Measurements from ENCODE around the gene EZR.

The EZR gene

GRCh38 chr6:158773581-158774449 is 45.4 kb downstream of the EZR start:
- Histone ChIP-seq H3K4me1 (ENCODE audit: insufficient read depth, insufficient read length) (peaks cover 11% of the 10 kb centered on the region), H3K9ac (ENCODE audit: insufficient read length, low read depth) (no peak overlapping the region), H3K4me3 (ENCODE audit: insufficient read length, low read depth) (no peak overlapping the region), H3K36me3 (ENCODE audit: insufficient read depth, insufficient read length, low read length) (peaks cover 97% of the 10 kb centered on the region), H3K9me3 (ENCODE audit: insufficient read depth, low read length) (no peaks in the 10 kb centered on the region), H3K27me3 (ENCODE audit: insufficient read depth, insufficient read length) (no peaks in the 10 kb centered on the region)
- no peak for TF ChIP-seq ZNF274 (IDR thresholded peaks at IDR 0.05; ENCODE audit: low read depth, low read length)
- TF ChIP-seq SUZ12 (IDR thresholded peaks at IDR 0.05; ENCODE audit: extremely low read depth, insufficient read depth, insufficient read length): no peak
- no peak for TF ChIP-seq YY1 (IDR thresholded peaks at IDR 0.05; ENCODE audit: insufficient read depth, insufficient read length)
- DNase-seq (ENCODE audit: low read depth, low spot score): no peak

GRCh38 chr6:158772851-158773371 is 46.3 kb downstream of the EZR start:
- Histone ChIP-seq H3K36me3 (ENCODE audit: insufficient read depth, insufficient read length, low read length) (peaks cover 98% of the 10 kb centered on the region), H3K27me3 (ENCODE audit: insufficient read depth, insufficient read length) (no peaks in the 10 kb centered on the region), H3K4me3 (ENCODE audit: insufficient read length, low read depth) (no peak overlapping the region), H3K9me3 (ENCODE audit: insufficient read depth, low read length) (no peaks in the 10 kb centered on the region), H3K9ac (ENCODE audit: insufficient read length, low read depth) (no peak overlapping the region), H3K4me1 (ENCODE audit: insufficient read depth, insufficient read length) (peaks cover 13% of the 10 kb centered on the region)
- no peak for TF ChIP-seq YY1 (IDR thresholded peaks at IDR 0.05; ENCODE audit: insufficient read depth, insufficient read length)
- DNase-seq (ENCODE audit: low read depth, low spot score): no peak

DNA sequence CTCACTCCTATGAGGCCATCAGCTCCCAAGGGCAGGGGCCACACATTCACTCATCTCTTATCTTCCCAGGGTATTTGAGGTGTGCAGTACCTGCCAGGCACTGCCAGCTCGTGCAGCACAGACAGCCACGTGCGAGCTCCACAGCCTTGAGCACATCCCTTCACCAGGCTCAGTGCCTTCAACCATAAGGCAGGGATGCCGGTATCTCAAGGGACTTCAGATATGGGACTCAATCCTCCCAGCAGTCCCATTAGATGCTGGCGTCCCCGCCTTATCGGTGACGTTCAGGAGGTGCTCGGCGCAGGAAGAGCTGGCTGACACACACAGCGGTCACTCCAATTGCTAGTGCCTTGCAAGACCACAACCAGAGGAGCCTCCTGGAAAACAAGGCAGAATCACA is 47.0 kb downstream of the EZR start:
- Histone ChIP-seq H3K9ac (ENCODE audit: insufficient read length, low read depth) (no peak overlapping the region), H3K9me3 (ENCODE audit: insufficient read depth, low read length) (no peaks in the 10 kb centered on the region), H3K27me3 (ENCODE audit: insufficient read depth, insufficient read length) (no peaks in the 10 kb centered on the region), H3K36me3 (ENCODE audit: insufficient read depth, insufficient read length, low read length) (peaks cover 98% of the 10 kb centered on the region), H3K4me3 (ENCODE audit: insufficient read length, low read depth) (no peak overlapping the region), H3K4me1 (ENCODE audit: insufficient read depth, insufficient read length) (peaks cover 13% of the 10 kb centered on the region)
- DNase-seq (ENCODE audit: low read depth, low spot score): no peak
- TF ChIP-seq SUZ12 (IDR thresholded peaks at IDR 0.05; ENCODE audit: extremely low read depth, insufficient read depth, insufficient read length) (no peak), ZNF274 (IDR thresholded peaks at IDR 0.05; ENCODE audit: low read depth, low read length) (no peak), YY1 (IDR thresholded peaks at IDR 0.05; ENCODE audit: insufficient read depth, insufficient read length) (no peak)

DNA sequence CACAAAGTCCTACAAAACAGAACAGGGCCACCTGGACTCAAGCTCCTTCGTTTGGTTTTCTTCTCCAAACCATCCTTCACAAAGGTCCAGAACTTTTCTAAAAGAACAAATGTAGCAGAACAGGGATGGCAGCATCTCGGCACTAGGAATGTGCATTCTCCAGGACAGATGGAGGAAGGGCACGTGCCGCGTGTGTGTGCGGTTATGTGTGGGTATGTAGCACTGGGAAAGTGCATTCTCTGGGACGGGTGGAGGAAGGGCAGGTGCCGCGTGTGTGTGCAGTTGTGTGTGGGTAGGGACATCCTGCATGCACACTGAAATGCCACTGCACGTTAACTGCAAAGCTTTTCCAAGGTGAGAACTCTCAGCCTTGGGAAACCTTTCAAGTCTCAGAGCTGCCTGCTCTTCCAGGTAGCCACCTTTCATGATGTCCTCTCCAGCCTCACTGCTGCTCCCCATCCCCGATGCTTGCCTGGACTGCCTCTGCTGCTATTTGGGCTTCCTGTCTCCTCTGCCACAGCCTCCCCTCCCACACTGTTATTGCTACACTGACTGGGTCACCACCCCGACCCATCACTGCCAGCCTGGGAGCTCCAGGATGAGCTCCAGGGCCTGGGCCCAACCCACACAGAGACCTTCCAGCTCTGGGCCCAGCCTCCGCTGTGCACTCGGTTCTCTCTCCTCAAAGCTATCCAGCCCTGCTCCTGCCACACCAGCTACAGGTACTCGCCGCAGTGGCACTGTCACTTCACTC is 47.6 kb downstream of the EZR start:
- no peak for DNase-seq (ENCODE audit: low read depth, low spot score)
- Histone ChIP-seq H3K9me3 (ENCODE audit: insufficient read depth, low read length) (no peaks in the 10 kb centered on the region), H3K27me3 (ENCODE audit: insufficient read depth, insufficient read length) (no peaks in the 10 kb centered on the region), H3K4me1 (ENCODE audit: insufficient read depth, insufficient read length) (peaks cover 15% of the 10 kb centered on the region), H3K36me3 (ENCODE audit: insufficient read depth, insufficient read length, low read length) (peaks cover 98% of the 10 kb centered on the region), H3K4me3 (ENCODE audit: insufficient read length, low read depth) (no peak overlapping the region), H3K9ac (ENCODE audit: insufficient read length, low read depth) (no peak overlapping the region)
- no peak for TF ChIP-seq YY1 (IDR thresholded peaks at IDR 0.05; ENCODE audit: insufficient read depth, insufficient read length)
- TF ChIP-seq SUZ12 (IDR thresholded peaks at IDR 0.05; ENCODE audit: extremely low read depth, insufficient read depth, insufficient read length): no peak
- no peak for TF ChIP-seq ZNF274 (IDR thresholded peaks at IDR 0.05; ENCODE audit: low read depth, low read length)

GRCh38 chr6:158770533-158771330 is 48.4 kb downstream of the EZR start:
- Histone ChIP-seq H3K4me3 (ENCODE audit: insufficient read length, low read depth) (no peak overlapping the region), H3K27me3 (ENCODE audit: insufficient read depth, insufficient read length) (no peaks in the 10 kb centered on the region), H3K9me3 (ENCODE audit: insufficient read depth, low read length) (no peaks in the 10 kb centered on the region), H3K36me3 (ENCODE audit: insufficient read depth, insufficient read length, low read length) (peaks cover 98% of the 10 kb centered on the region), H3K9ac (ENCODE audit: insufficient read length, low read depth) (no peak overlapping the region), H3K4me1 (ENCODE audit: insufficient read depth, insufficient read length) (peaks cover 15% of the 10 kb centered on the region)
- no peak for TF ChIP-seq SUZ12 (IDR thresholded peaks at IDR 0.05; ENCODE audit: extremely low read depth, insufficient read depth, insufficient read length)
- DNase-seq (ENCODE audit: low read depth, low spot score): no peak

- DNase-seq (ENCODE audit: low read depth, low spot score): no peak
- Histone ChIP-seq H3K36me3 (ENCODE audit: insufficient read depth, insufficient read length, low read length) (peaks cover 98% of the 10 kb centered on the region), H3K9ac (ENCODE audit: insufficient read length, low read depth) (peak overlapping the region; percentile 50), H3K27me3 (ENCODE audit: insufficient read depth, insufficient read length) (no peaks in the 10 kb centered on the region), H3K4me3 (ENCODE audit: insufficient read length, low read depth) (no peak overlapping the region), H3K4me1 (ENCODE audit: insufficient read depth, insufficient read length) (peaks cover 19% of the 10 kb centered on the region), H3K9me3 (ENCODE audit: insufficient read depth, low read length) (no peaks in the 10 kb centered on the region)
- TF ChIP-seq SUZ12 (IDR thresholded peaks at IDR 0.05; ENCODE audit: extremely low read depth, insufficient read depth, insufficient read length) (no peak), ZNF274 (IDR thresholded peaks at IDR 0.05; ENCODE audit: low read depth, low read length) (no peak), YY1 (IDR thresholded peaks at IDR 0.05; ENCODE audit: insufficient read depth, insufficient read length) (no peak)
Measured at GRCh38 chr6:158769771-158770432, 49.3 kb downstream of the EZR start.

Measured in NT2/D1 (cell line).